Mesothelial cell of epicardium (in vitro differentiated cells): ENCODE data around the gene TXNDC8. TPM values are rescaled to one million over a fixed set of nuclear protein-coding genes. Genes with fewer than 3 reads are reported as not detected.

ENCODE experiments used
- DNase-seq, 2 experiments: peaks; one replicate each; pipeline ENCODE4 v3.0.0; 2021; ENCODE audit warnings: low spot score in 2 of 2; ENCODE audit not compliant: unreplicated experiment in 2 of 2
- H3K27ac Mint-ChIP-seq: 2 replicates; pipeline ENCODE4 v1.8.0; 2021; ENCODE audit warnings: mixed read lengths
- H3K27me3 Mint-ChIP-seq: 2 replicates; pipeline ENCODE4 v1.8.0; 2021; ENCODE audit warnings: low read depth, mixed read lengths
- H3K36me3 Mint-ChIP-seq: 2 replicates; pipeline ENCODE4 v1.8.0; 2021; ENCODE audit warnings: mixed read lengths
- H3K4me1 Mint-ChIP-seq: 2 replicates; pipeline ENCODE4 v1.8.0; 2021; ENCODE audit warnings: mixed read lengths
- H3K4me3 Mint-ChIP-seq: 2 replicates; pipeline ENCODE4 v1.8.0; 2021; ENCODE audit warnings: mild to moderate bottlenecking, moderate library complexity, mixed read lengths
- H3K9me3 Mint-ChIP-seq: 2 replicates; pipeline ENCODE4 v1.8.0; 2021; ENCODE audit warnings: mixed read lengths
- CTCF ChIP-seq: fragments of 200-600 bp; sonication (generic); IDR thresholded peaks from one replicate; pipeline ENCODE4 v1.5.0; 2021; ENCODE audit warnings: antibody characterized with exemption; ENCODE audit not compliant: unreplicated experiment
- total RNA-seq: library from RNA; stranded (reverse); gene quantifications from 3 replicates; pipeline ENCODE4 v1.2.1, GENCODE V29; 2021

The TXNDC8 gene
- total RNA-seq, 1 donor from 2014 or later = not detected

- TF ChIP-seq CTCF = no peak
- Mint-ChIP-seq H3K4me1 (peaks cover 10% of the 10 kb centered on the region), H3K4me3 (no peak overlapping the region), H3K27ac (no peak overlapping the region), H3K27me3 (peaks cover 3% of the 10 kb centered on the region), H3K9me3 (no peaks in the 10 kb centered on the region), H3K36me3 (no peaks in the 10 kb centered on the region)
- DNase-seq = no peak
These were observed 53.9 kb downstream of the TXNDC8 start for GRCh38 chr9:110283751-110284150.

DNA sequence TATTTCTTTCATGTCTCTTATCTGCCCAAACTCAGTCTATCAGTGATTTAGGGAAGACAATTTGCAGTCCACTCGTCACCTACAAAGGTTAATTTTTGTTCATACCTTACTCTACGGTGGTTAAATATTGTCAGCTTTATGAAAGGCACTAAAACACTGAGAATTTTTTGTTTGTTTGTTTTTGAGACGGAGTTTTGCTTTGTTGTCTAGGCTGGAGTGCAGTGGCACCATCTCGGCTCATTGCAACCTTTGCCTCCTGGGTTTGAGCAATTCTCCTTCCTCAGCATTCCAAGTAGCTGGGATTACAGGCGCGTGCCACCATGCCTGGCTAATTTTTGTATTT, 55.0 kb downstream of the TXNDC8 start:
- DNase-seq = no peak
- peaks cover 10% of the 10 kb centered on the region for H3K4me1 Mint-ChIP-seq
- H3K27ac Mint-ChIP-seq = no peak overlapping the region
- H3K4me3 Mint-ChIP-seq = no peak overlapping the region
- H3K27me3 Mint-ChIP-seq = peaks cover 3% of the 10 kb centered on the region
- no peaks in the 10 kb centered on the region for H3K36me3 Mint-ChIP-seq
- no peak for TF ChIP-seq CTCF
- H3K9me3 Mint-ChIP-seq = no peaks in the 10 kb centered on the region

DNA sequence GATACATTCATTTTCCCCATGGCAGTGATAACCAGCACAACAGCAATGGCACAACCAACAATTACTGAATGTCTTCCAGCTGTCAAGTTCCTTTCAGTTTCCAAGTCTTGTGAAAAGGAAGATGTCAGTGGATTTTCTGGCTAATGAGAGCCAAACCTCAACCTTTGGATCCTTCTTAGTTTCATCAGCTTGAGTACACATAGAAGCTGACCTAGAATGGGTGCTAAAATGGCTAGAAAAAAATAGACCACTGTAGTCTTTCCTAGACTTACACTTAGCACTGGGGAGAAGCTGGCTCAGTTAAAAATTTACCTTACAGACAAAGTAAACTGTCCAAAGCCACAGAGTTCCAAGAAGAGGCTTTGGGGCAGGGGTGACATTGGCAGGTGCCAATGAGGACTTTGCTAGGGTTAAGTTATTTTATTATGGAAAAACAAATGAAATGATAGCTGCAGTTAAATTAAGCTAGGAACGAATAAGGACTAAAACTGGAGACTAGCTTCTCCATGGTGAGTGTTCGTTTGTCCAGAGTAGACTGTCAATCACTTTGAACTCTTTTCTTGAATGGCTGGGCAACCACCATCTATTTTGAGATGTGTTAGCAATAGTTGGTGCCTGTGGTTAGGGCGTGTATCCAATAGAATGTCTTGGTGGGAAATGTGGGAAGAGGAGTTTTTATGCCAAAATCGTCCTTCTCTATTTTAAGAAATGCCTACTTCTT, 55.5 kb downstream of the TXNDC8 start:
- TF ChIP-seq CTCF = no peak
- H3K27ac Mint-ChIP-seq = no peak overlapping the region
- no peaks in the 10 kb centered on the region for H3K36me3 Mint-ChIP-seq
- H3K4me3 Mint-ChIP-seq = no peak overlapping the region
- no peak for DNase-seq
- H3K4me1 Mint-ChIP-seq = peaks cover 10% of the 10 kb centered on the region
- no peaks in the 10 kb centered on the region for H3K9me3 Mint-ChIP-seq
- peaks cover 3% of the 10 kb centered on the region for H3K27me3 Mint-ChIP-seq

DNA sequence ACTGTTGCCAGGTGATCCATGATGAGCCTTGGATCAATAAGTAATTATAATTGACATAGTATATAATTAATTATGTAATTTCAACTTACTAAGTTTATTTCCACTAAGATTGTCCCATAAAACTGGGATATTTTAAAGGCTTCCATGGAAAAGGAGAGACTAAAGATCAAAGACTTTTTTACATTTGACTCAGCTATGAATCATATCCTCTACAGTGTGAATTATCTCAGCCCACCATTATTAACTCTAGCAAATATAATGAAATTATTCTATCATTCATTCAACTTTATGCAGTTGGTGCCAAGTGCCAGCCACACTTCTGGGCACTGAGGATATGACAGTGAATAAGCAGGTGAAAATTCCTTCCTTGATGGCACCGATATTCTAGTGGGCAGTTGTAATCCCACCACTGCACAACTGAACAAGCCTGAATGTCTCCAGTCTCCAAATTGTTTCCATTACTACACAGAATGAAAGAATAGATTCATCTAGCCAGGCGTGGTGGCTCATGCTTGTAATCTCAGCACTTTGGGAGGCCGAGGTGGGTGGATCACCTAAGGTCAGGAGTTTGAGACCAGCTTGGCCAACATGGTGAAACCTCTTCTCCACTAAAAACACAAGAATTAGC, 59.5 kb downstream of the TXNDC8 start:
- TF ChIP-seq CTCF = no peak
- Mint-ChIP-seq H3K27me3 (peaks cover 3% of the 10 kb centered on the region), H3K4me1 (no peaks in the 10 kb centered on the region), H3K36me3 (no peaks in the 10 kb centered on the region), H3K27ac (no peak overlapping the region), H3K4me3 (no peak overlapping the region), H3K9me3 (no peaks in the 10 kb centered on the region)
- no peak for DNase-seq

DNA sequence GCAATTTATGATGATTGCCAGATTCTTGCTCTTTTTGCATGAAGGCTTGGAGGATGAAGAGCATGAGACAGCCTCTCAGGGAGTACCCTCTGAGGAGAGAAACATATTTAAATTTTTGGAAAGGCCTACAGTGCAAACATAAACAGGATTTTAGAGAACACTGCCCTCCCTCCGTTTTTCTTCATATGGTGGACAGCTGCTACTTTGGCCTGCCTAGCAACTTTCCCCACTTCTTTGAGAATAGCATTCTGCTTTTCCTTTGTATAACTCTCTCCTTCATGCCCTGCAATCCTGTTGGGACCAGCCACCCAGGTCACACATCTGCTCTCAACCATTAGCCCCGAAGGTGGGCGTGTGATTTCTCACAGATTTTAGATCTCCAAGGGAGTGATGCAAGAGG, 60.9 kb downstream of the TXNDC8 start:
- peaks cover 3% of the 10 kb centered on the region for H3K27me3 Mint-ChIP-seq
- TF ChIP-seq CTCF = no peak
- no peak overlapping the region for H3K27ac Mint-ChIP-seq
- H3K36me3 Mint-ChIP-seq = no peaks in the 10 kb centered on the region
- no peak for DNase-seq
- no peaks in the 10 kb centered on the region for H3K9me3 Mint-ChIP-seq
- H3K4me3 Mint-ChIP-seq = no peak overlapping the region
- no peaks in the 10 kb centered on the region for H3K4me1 Mint-ChIP-seq
